ENCODE data around the gene FOXJ2. TPM values are rescaled to one million over a fixed set of nuclear protein-coding genes. Genes with fewer than 3 reads are reported as not detected.
"Not testable (repeated sequence)": the region's sequence is repeated elsewhere in the genome, so short reads cannot be mapped to it uniquely, and the experiment has no call there.

Gene FOXJ2
- total and polyA plus RNA-seq, 2 donors from 2014 or later: 4.4 to 17.0 TPM

- no peak overlapping the region for H3K4me3 ChIP-seq (ENCODE audit: low read length in 3 of 3)
- intact Hi-C loops (cut with DNase I): no loop called here
- no peaks in the 10 kb centered on the region for H3K36me3 ChIP-seq (ENCODE audit: control insufficient read depth in 2 of 3, insufficient read depth in 3 of 3, low read length in 3 of 3)
- peaks cover 0 to 3% (median 0%) of the 10 kb centered on the region in 3 donors for H3K4me1 ChIP-seq (ENCODE audit: control insufficient read depth in 2 of 3, insufficient read depth in 2 of 3, low read depth in 1 of 3, low read length in 3 of 3)
- H3K27me3 ChIP-seq (ENCODE audit: control insufficient read depth, insufficient read depth, low read length): no peaks in the 10 kb centered on the region
- no peak for DNase-seq
- H3K9me3 ChIP-seq (ENCODE audit: control insufficient read depth in 2 of 3, insufficient read depth in 1 of 3, low read length in 3 of 3): no peaks in the 10 kb centered on the region
- H3K9ac ChIP-seq (ENCODE audit: low read length in 3 of 3): no peak overlapping the region
- no peak for FAIRE-seq
- no peak for TF ChIP-seq CTCF (IDR thresholded peaks at IDR 0.05; ENCODE audit: borderline replicate concordance, extremely low read depth, insufficient read depth)
- H3K27ac ChIP-seq (ENCODE audit: low read depth in 2 of 2, low read length in 2 of 2): no peak overlapping the region
Observed at GRCh38 chr12:8028267-8028666, 4.2 kb upstream of the FOXJ2 start.

GRCh38 chr12:8030189-8030588 lies 2.3 kb upstream of the FOXJ2 start:
- Histone ChIP-seq H3K27ac (ENCODE audit: low read depth in 2 of 2, low read length in 2 of 2) (no peak overlapping the region), H3K4me1 (ENCODE audit: control insufficient read depth in 2 of 3, insufficient read depth in 2 of 3, low read depth in 1 of 3, low read length in 3 of 3) (peaks cover 2 to 18% (median 11%) of the 10 kb centered on the region in 3 donors), H3K4me3 (ENCODE audit: low read length in 3 of 3) (no peak overlapping the region), H3K9ac (ENCODE audit: low read length in 3 of 3) (no peak overlapping the region), H3K36me3 (ENCODE audit: control insufficient read depth in 2 of 3, insufficient read depth in 3 of 3, low read length in 3 of 3) (no peaks in the 10 kb centered on the region), H3K27me3 (ENCODE audit: control insufficient read depth, insufficient read depth, low read length) (no peaks in the 10 kb centered on the region), H3K9me3 (ENCODE audit: control insufficient read depth in 2 of 3, insufficient read depth in 1 of 3, low read length in 3 of 3) (no peaks in the 10 kb centered on the region)
- no peak for TF ChIP-seq CTCF (IDR thresholded peaks at IDR 0.05; ENCODE audit: borderline replicate concordance, extremely low read depth, insufficient read depth)
- FAIRE-seq (no peak), DNase-seq (no peak)
- intact Hi-C loops (cut with DNase I): no loop called here

- H3K27me3 ChIP-seq (ENCODE audit: control insufficient read depth, insufficient read depth, low read length); H3K36me3 ChIP-seq (ENCODE audit: control insufficient read depth in 2 of 3, insufficient read depth in 3 of 3, low read length in 3 of 3); H3K4me3 ChIP-seq (ENCODE audit: low read length in 3 of 3); DNase-seq; H3K27ac ChIP-seq (ENCODE audit: low read depth in 2 of 2, low read length in 2 of 2); H3K9me3 ChIP-seq (ENCODE audit: control insufficient read depth in 2 of 3, insufficient read depth in 1 of 3, low read length in 3 of 3); FAIRE-seq; intact Hi-C loops (cut with DNase I); H3K9ac ChIP-seq (ENCODE audit: low read length in 3 of 3): not testable (repeated sequence)
- H3K4me1 ChIP-seq (ENCODE audit: control insufficient read depth in 2 of 3, insufficient read depth in 2 of 3, low read depth in 1 of 3, low read length in 3 of 3): peaks cover 2 to 24% (median 13%) of the 10 kb centered on the region in 3 donors
Observed at GRCh38 chr12:8031017-8031416, 1.5 kb upstream of the FOXJ2 start.

GRCh38 chr12:8031872-8032241 lies 659 bp upstream of the FOXJ2 start:
- no peak for FAIRE-seq
- Histone ChIP-seq H3K4me1 (ENCODE audit: control insufficient read depth in 2 of 3, insufficient read depth in 2 of 3, low read depth in 1 of 3, low read length in 3 of 3) (peaks cover 2 to 27% (median 19%) of the 10 kb centered on the region in 3 donors), H3K27me3 (ENCODE audit: control insufficient read depth, insufficient read depth, low read length) (no peaks in the 10 kb centered on the region), H3K27ac (ENCODE audit: low read depth in 2 of 2, low read length in 2 of 2) (peak overlapping the region; percentile 45 to 76), H3K4me3 (ENCODE audit: low read length in 3 of 3) (peak overlapping the region; percentile 66 to 90 (median 71)), H3K9ac (ENCODE audit: low read length in 3 of 3) (peak overlapping the region; percentile 62 to 86 (median 81)), H3K36me3 (ENCODE audit: control insufficient read depth in 2 of 3, insufficient read depth in 3 of 3, low read length in 3 of 3) (no peaks in the 10 kb centered on the region), H3K9me3 (ENCODE audit: control insufficient read depth in 2 of 3, insufficient read depth in 1 of 3, low read length in 3 of 3) (no peaks in the 10 kb centered on the region)
- DNase-seq: no peak
- intact Hi-C loops (cut with DNase I): no loop called here
- no peak for TF ChIP-seq CTCF (IDR thresholded peaks at IDR 0.05; ENCODE audit: borderline replicate concordance, extremely low read depth, insufficient read depth)

All from kidney (tissue), 14 donors.